ENCODE results near the gene SDK2. TPM values are rescaled to one million over a fixed set of nuclear protein-coding genes. Genes with fewer than 3 reads are reported as not detected.

The SDK2 gene
- total RNA-seq, 1 experiment from 2014 or later, result not detected

- no peaks in the 10 kb centered on the region for H4K20me1 ChIP-seq (ENCODE audit: insufficient read depth, low read depth, low read length)
- no peaks in the 10 kb centered on the region for H3K79me2 ChIP-seq (ENCODE audit: low read length)
- no peaks in the 10 kb centered on the region for H3K9me3 ChIP-seq (ENCODE audit: low read length)
- H3K9me2 ChIP-seq (replicated peaks; ENCODE audit: insufficient read depth, low read length), result no peaks in the 10 kb centered on the region
- H3K36me3 ChIP-seq (ENCODE audit: insufficient read depth, low read length), result no peaks in the 10 kb centered on the region
- no peak overlapping the region for H3K4me3 ChIP-seq (ENCODE audit: low read length)
- H3K4me2 ChIP-seq (ENCODE audit: low read depth, low read length, poor library complexity, severe bottlenecking), result no peak overlapping the region
- no peaks in the 10 kb centered on the region for H3K27me3 ChIP-seq (ENCODE audit: low read length)
- no peak overlapping the region for H2AFZ ChIP-seq (ENCODE audit: low read length)
- no peak overlapping the region for H3K27ac ChIP-seq (ENCODE audit: low read length)
- H3K9ac ChIP-seq (ENCODE audit: low read length), result no peak overlapping the region
- no peaks in the 10 kb centered on the region for H3K4me1 ChIP-seq (ENCODE audit: low read length)
- no peak for DNase-seq
These were observed 61.9 kb downstream of the SDK2 start for GRCh38 chr17:73582359-73582758.

GRCh38 chr17:73581379-73581778 lies 62.9 kb downstream of the SDK2 start:
- H3K9me3 ChIP-seq (ENCODE audit: low read length), result no peaks in the 10 kb centered on the region
- no peak overlapping the region for H3K9ac ChIP-seq (ENCODE audit: low read length)
- H3K36me3 ChIP-seq (ENCODE audit: insufficient read depth, low read length), result no peaks in the 10 kb centered on the region
- no peaks in the 10 kb centered on the region for H4K20me1 ChIP-seq (ENCODE audit: insufficient read depth, low read depth, low read length)
- no peaks in the 10 kb centered on the region for H3K79me2 ChIP-seq (ENCODE audit: low read length)
- H3K27me3 ChIP-seq (ENCODE audit: low read length), result no peaks in the 10 kb centered on the region
- no peak overlapping the region for H3K4me3 ChIP-seq (ENCODE audit: low read length)
- H3K4me2 ChIP-seq (ENCODE audit: low read depth, low read length, poor library complexity, severe bottlenecking), result no peak overlapping the region
- H3K4me1 ChIP-seq (ENCODE audit: low read length), result no peaks in the 10 kb centered on the region
- no peaks in the 10 kb centered on the region for H3K9me2 ChIP-seq (replicated peaks; ENCODE audit: insufficient read depth, low read length)
- H3K27ac ChIP-seq (ENCODE audit: low read length), result no peak overlapping the region
- H2AFZ ChIP-seq (ENCODE audit: low read length), result no peak overlapping the region
- no peak for DNase-seq

GRCh38 chr17:73580073-73580710 lies 64.1 kb downstream of the SDK2 start:
- Histone ChIP-seq H2AFZ (ENCODE audit: low read length) (no peak overlapping the region), H3K4me3 (ENCODE audit: low read length) (no peak overlapping the region), H3K4me1 (ENCODE audit: low read length) (no peaks in the 10 kb centered on the region), H3K4me2 (ENCODE audit: low read depth, low read length, poor library complexity, severe bottlenecking) (no peak overlapping the region), H4K20me1 (ENCODE audit: insufficient read depth, low read depth, low read length) (no peaks in the 10 kb centered on the region), H3K9ac (ENCODE audit: low read length) (no peak overlapping the region), H3K9me3 (ENCODE audit: low read length) (no peaks in the 10 kb centered on the region), H3K36me3 (ENCODE audit: insufficient read depth, low read length) (no peaks in the 10 kb centered on the region), H3K79me2 (ENCODE audit: low read length) (no peaks in the 10 kb centered on the region), H3K27me3 (ENCODE audit: low read length) (no peaks in the 10 kb centered on the region), H3K9me2 (replicated peaks; ENCODE audit: insufficient read depth, low read length) (no peaks in the 10 kb centered on the region), H3K27ac (ENCODE audit: low read length) (no peak overlapping the region)
- no peak for DNase-seq

GRCh38 chr17:73576556-73577098 lies 67.6 kb downstream of the SDK2 start:
- H3K79me2 ChIP-seq (ENCODE audit: low read length), result no peaks in the 10 kb centered on the region

GRCh38 chr17:73575470-73576221 lies 68.6 kb downstream of the SDK2 start:
- Histone ChIP-seq H3K36me3 (ENCODE audit: insufficient read depth, low read length) (no peaks in the 10 kb centered on the region), H3K9ac (ENCODE audit: low read length) (no peak overlapping the region), H3K9me2 (replicated peaks; ENCODE audit: insufficient read depth, low read length) (no peaks in the 10 kb centered on the region), H3K9me3 (ENCODE audit: low read length) (no peaks in the 10 kb centered on the region), H3K79me2 (ENCODE audit: low read length) (no peaks in the 10 kb centered on the region), H3K4me3 (ENCODE audit: low read length) (no peak overlapping the region), H2AFZ (ENCODE audit: low read length) (no peak overlapping the region), H3K4me2 (ENCODE audit: low read depth, low read length, poor library complexity, severe bottlenecking) (no peak overlapping the region), H3K27me3 (ENCODE audit: low read length) (no peaks in the 10 kb centered on the region), H4K20me1 (ENCODE audit: insufficient read depth, low read depth, low read length) (no peaks in the 10 kb centered on the region), H3K27ac (ENCODE audit: low read length) (no peak overlapping the region), H3K4me1 (ENCODE audit: low read length) (no peaks in the 10 kb centered on the region)
- no peak for DNase-seq

More at GRCh38 chr17:73576556-73577098, 67.6 kb downstream of the SDK2 start:
- Histone ChIP-seq H3K36me3 (ENCODE audit: insufficient read depth, low read length) (no peaks in the 10 kb centered on the region), H3K4me3 (ENCODE audit: low read length) (no peak overlapping the region), H3K4me2 (ENCODE audit: low read depth, low read length, poor library complexity, severe bottlenecking) (no peak overlapping the region), H4K20me1 (ENCODE audit: insufficient read depth, low read depth, low read length) (no peaks in the 10 kb centered on the region), H3K27ac (ENCODE audit: low read length) (no peak overlapping the region), H3K9me3 (ENCODE audit: low read length) (no peaks in the 10 kb centered on the region), H3K9ac (ENCODE audit: low read length) (no peak overlapping the region), H2AFZ (ENCODE audit: low read length) (no peak overlapping the region), H3K9me2 (replicated peaks; ENCODE audit: insufficient read depth, low read length) (no peaks in the 10 kb centered on the region), H3K4me1 (ENCODE audit: low read length) (no peaks in the 10 kb centered on the region), H3K27me3 (ENCODE audit: low read length) (no peaks in the 10 kb centered on the region)
- DNase-seq, result no peak

- no peaks in the 10 kb centered on the region for H3K79me2 ChIP-seq (ENCODE audit: low read length)
- H2AFZ ChIP-seq (ENCODE audit: low read length), result no peak overlapping the region
These were observed 72.6 kb downstream of the SDK2 start for GRCh38 chr17:73571511-73572130.

GRCh38 chr17:73569762-73570319 lies 74.4 kb downstream of the SDK2 start:
- H4K20me1 ChIP-seq (ENCODE audit: insufficient read depth, low read depth, low read length), result no peaks in the 10 kb centered on the region
- H3K4me2 ChIP-seq (ENCODE audit: low read depth, low read length, poor library complexity, severe bottlenecking), result no peak overlapping the region
- H3K79me2 ChIP-seq (ENCODE audit: low read length), result no peaks in the 10 kb centered on the region
- no peak for DNase-seq
- no peaks in the 10 kb centered on the region for H3K9me2 ChIP-seq (replicated peaks; ENCODE audit: insufficient read depth, low read length)
- no peaks in the 10 kb centered on the region for H3K9me3 ChIP-seq (ENCODE audit: low read length)
- H3K27ac ChIP-seq (ENCODE audit: low read length), result no peak overlapping the region
- no peaks in the 10 kb centered on the region for H3K36me3 ChIP-seq (ENCODE audit: insufficient read depth, low read length)
- H2AFZ ChIP-seq (ENCODE audit: low read length), result no peak overlapping the region
- H3K9ac ChIP-seq (ENCODE audit: low read length), result no peak overlapping the region
- no peaks in the 10 kb centered on the region for H3K4me1 ChIP-seq (ENCODE audit: low read length)
- H3K4me3 ChIP-seq (ENCODE audit: low read length), result no peak overlapping the region
- no peaks in the 10 kb centered on the region for H3K27me3 ChIP-seq (ENCODE audit: low read length)

More at GRCh38 chr17:73571511-73572130, 72.6 kb downstream of the SDK2 start:
- Histone ChIP-seq H3K4me3 (ENCODE audit: low read length) (no peak overlapping the region), H3K27me3 (ENCODE audit: low read length) (no peaks in the 10 kb centered on the region), H3K9me2 (replicated peaks; ENCODE audit: insufficient read depth, low read length) (no peaks in the 10 kb centered on the region), H3K9ac (ENCODE audit: low read length) (no peak overlapping the region), H3K4me1 (ENCODE audit: low read length) (no peaks in the 10 kb centered on the region), H3K36me3 (ENCODE audit: insufficient read depth, low read length) (no peaks in the 10 kb centered on the region), H3K27ac (ENCODE audit: low read length) (no peak overlapping the region), H3K4me2 (ENCODE audit: low read depth, low read length, poor library complexity, severe bottlenecking) (no peak overlapping the region), H3K9me3 (ENCODE audit: low read length) (no peaks in the 10 kb centered on the region), H4K20me1 (ENCODE audit: insufficient read depth, low read depth, low read length) (no peaks in the 10 kb centered on the region)
- no peak for DNase-seq

GRCh38 chr17:73568934-73569333 lies 75.3 kb downstream of the SDK2 start:
- DNase-seq, result no peak
- H3K9me3 ChIP-seq (ENCODE audit: low read length), result no peaks in the 10 kb centered on the region
- H3K27ac ChIP-seq (ENCODE audit: low read length), result no peak overlapping the region
- no peaks in the 10 kb centered on the region for H3K36me3 ChIP-seq (ENCODE audit: insufficient read depth, low read length)
- no peaks in the 10 kb centered on the region for H3K9me2 ChIP-seq (replicated peaks; ENCODE audit: insufficient read depth, low read length)
- no peaks in the 10 kb centered on the region for H3K27me3 ChIP-seq (ENCODE audit: low read length)
- no peak overlapping the region for H3K4me2 ChIP-seq (ENCODE audit: low read depth, low read length, poor library complexity, severe bottlenecking)
- no peak overlapping the region for H3K9ac ChIP-seq (ENCODE audit: low read length)
- H2AFZ ChIP-seq (ENCODE audit: low read length), result no peak overlapping the region
- H3K4me3 ChIP-seq (ENCODE audit: low read length), result no peak overlapping the region
- no peaks in the 10 kb centered on the region for H4K20me1 ChIP-seq (ENCODE audit: insufficient read depth, low read depth, low read length)
- no peaks in the 10 kb centered on the region for H3K79me2 ChIP-seq (ENCODE audit: low read length)
- no peaks in the 10 kb centered on the region for H3K4me1 ChIP-seq (ENCODE audit: low read length)

Data from Karpas-422 (cell line).